A673 (cell line): ENCODE results near the gene CEP85. TPM values are rescaled to one million over a fixed set of nuclear protein-coding genes. Genes with fewer than 3 reads are reported as not detected.

ENCODE experiments used
- Bru-seq: library from RNA; stranded (reverse); fragments of 400-500 nt; gene quantifications from one replicate; lab custom pipeline; 2021; lab: Mats Ljungman, UMichigan
- BruChase-seq, 2 experiments: library from RNA; stranded (reverse); fragments of 400-500 nt; gene quantifications; one replicate each; lab custom pipeline; 2021; lab: Mats Ljungman, UMichigan
- BruUV-seq: library from RNA; stranded (reverse); fragments of 400-500 nt; replicated peaks from 2 replicates; lab custom pipeline; 2021; lab: Mats Ljungman, UMichigan
- CTCF ChIA-PET: fragments of 300-600 bp; sonication (Branson Sonifier 250); formaldehyde crosslinking; loops from one replicate; lab custom pipeline; 2022; ENCODE audit warnings: antibody characterized with exemption; lab: Charles Lee
- POLR2A ChIA-PET: fragments of 300-600 bp; sonication (Branson Sonifier 250); formaldehyde crosslinking; loops from one replicate; lab custom pipeline; 2022; ENCODE audit warnings: antibody characterized with exemption; ENCODE audit not compliant: low non-redundant PET; lab: Charles Lee
- DNase-seq: peaks from one replicate; pipeline ENCODE4 v3.0.0-alpha.2; 2015; ENCODE audit warnings: low spot score
- H3K27ac ChIP-seq: fragments of 200-600 bp; sonication (generic); 2 replicates; pipeline ENCODE4 v1.5.1; 2016; ENCODE audit warnings: mixed run types, low read depth, mild to moderate bottlenecking, mixed read lengths, antibody characterized with exemption, low read length; ENCODE audit not compliant: poor library complexity, severe bottlenecking
- H3K27me3 ChIP-seq: fragments of 200-600 bp; sonication (generic); replicated peaks from 2 replicates; pipeline ENCODE4 v1.6.1; 2017; ENCODE audit warnings: mixed run types, low read depth, mild to moderate bottlenecking, mixed read lengths, antibody characterized with exemption, low read length; ENCODE audit not compliant: insufficient read depth, poor library complexity
- H3K36me3 ChIP-seq: fragments of 200-600 bp; sonication (generic); 2 replicates; pipeline ENCODE4 v1.6.1; 2016; ENCODE audit warnings: mixed run types, mild to moderate bottlenecking, mixed read lengths, antibody characterized with exemption, low read length; ENCODE audit not compliant: insufficient read depth, poor library complexity, severe bottlenecking
- H3K4me1 ChIP-seq: fragments of 200-600 bp; sonication (generic); 2 replicates; pipeline ENCODE4 v1.6.1; 2017; ENCODE audit warnings: mixed run types, mild to moderate bottlenecking, mixed read lengths, antibody characterized with exemption, low read length; ENCODE audit not compliant: insufficient read depth, poor library complexity, severe bottlenecking
- H3K4me3 ChIP-seq: fragments of 200-600 bp; sonication (generic); 2 replicates; pipeline ENCODE4 v1.5.1; 2016; ENCODE audit warnings: low read depth, mixed run types, mild to moderate bottlenecking, mixed read lengths, low read length; ENCODE audit not compliant: poor library complexity, severe bottlenecking
- H3K9me3 ChIP-seq: fragments of 200-600 bp; sonication (generic); 2 replicates; pipeline ENCODE4 v1.6.1; 2016; ENCODE audit warnings: mixed run types, low read depth, mild to moderate bottlenecking, mixed read lengths, antibody characterized with exemption, low read length; ENCODE audit not compliant: poor library complexity, severe bottlenecking
- EZH2 ChIP-seq: fragments of 200-600 bp; sonication (generic); IDR thresholded peaks from 2 replicates; pipeline ENCODE4 v1.6.1; 2017; ENCODE audit warnings: borderline replicate concordance, low read depth, mild to moderate bottlenecking, mixed read lengths, antibody characterized with exemption, low read length; ENCODE audit not compliant: poor library complexity, severe bottlenecking
- intact Hi-C: fragments of 100-400 bp; cut with micrococcal nuclease; formaldehyde crosslinking; loops from one replicate; pipeline ENCODE4 v1.10.0; 2022; ENCODE audit not compliant: unreplicated experiment
- long read RNA-seq: library from polyadenylated mRNA; stranded (forward); transcript quantifications from one replicate; pipeline ENCODE4 v2.0.0, GENCODE V29; 2022
- total RNA-seq: library from RNA; stranded (reverse); gene quantifications from 2 replicates; pipeline ENCODE4 v1.2.3, GENCODE V29; 2021
- TF ChIP-seq, protein P1 (sequence below): fragments of 300-800, 200-600 bp; sonication (generic); conservative IDR thresholded peaks from 2 replicates; pipeline ENCODE4 v1.5.1; 2017; ENCODE audit warnings: low read depth, mild to moderate bottlenecking, antibody characterized with exemption, low read length, moderate library complexity, mixed read lengths

The CEP85 gene
- total RNA-seq = 51.3 and 51.5 TPM in 2 replicates
- Bru-seq, nascent RNA = percentile 84 among the genes with signal in this experiment
- BruChase-seq, experiment 1, labeled RNA remaining after a 2-hour chase = percentile 83 among the genes with signal in this experiment
- percentile 81 among the genes with signal in this experiment for BruChase-seq, experiment 2, labeled RNA remaining after a 6-hour chase
- long read RNA-seq, transcript CEP85-201 (14 exons, 3,935 nt) = minor isoform, 13 of 92 reads
- long read RNA-seq, transcript CEP85-202 (14 exons, 3,922 nt) = major isoform, 22 of 92 reads
- long read RNA-seq, partial matches to known transcripts = 37 of 92 reads
- long read RNA-seq, other reads (novel, unspliced or antisense) = 20 of 92 reads

GRCh38 chr1:26233903-26234643, at the start of gene CEP85:
CEP85 (plus strand) TSS chr1:26234200; CDS start chr1:26239784, 5,584 bp downstream.
- no peaks in the 10 kb centered on the region for H3K27me3 ChIP-seq
- H3K4me3 ChIP-seq = peak within 1 kb of the TSS; percentile 76
- peak; percentile 97 for DNase-seq
- peaks cover 28% of the 10 kb centered on the region for H3K4me1 ChIP-seq
- TF ChIP-seq EZH2 = no peak
- TF ChIP-seq, protein P1, sequence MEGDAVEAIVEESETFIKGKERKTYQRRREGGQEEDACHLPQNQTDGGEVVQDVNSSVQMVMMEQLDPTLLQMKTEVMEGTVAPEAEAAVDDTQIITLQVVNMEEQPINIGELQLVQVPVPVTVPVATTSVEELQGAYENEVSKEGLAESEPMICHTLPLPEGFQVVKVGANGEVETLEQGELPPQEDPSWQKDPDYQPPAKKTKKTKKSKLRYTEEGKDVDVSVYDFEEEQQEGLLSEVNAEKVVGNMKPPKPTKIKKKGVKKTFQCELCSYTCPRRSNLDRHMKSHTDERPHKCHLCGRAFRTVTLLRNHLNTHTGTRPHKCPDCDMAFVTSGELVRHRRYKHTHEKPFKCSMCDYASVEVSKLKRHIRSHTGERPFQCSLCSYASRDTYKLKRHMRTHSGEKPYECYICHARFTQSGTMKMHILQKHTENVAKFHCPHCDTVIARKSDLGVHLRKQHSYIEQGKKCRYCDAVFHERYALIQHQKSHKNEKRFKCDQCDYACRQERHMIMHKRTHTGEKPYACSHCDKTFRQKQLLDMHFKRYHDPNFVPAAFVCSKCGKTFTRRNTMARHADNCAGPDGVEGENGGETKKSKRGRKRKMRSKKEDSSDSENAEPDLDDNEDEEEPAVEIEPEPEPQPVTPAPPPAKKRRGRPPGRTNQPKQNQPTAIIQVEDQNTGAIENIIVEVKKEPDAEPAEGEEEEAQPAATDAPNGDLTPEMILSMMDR = peak; percentile 92
- ChIA-PET CTCF (interaction anchor here (0.5 to 1.6 kb wide), 8 partner anchors 42 to 146 kb away, joined by 3 to 11 read pairs (median 4); partner anchors contain the start of genes CATSPER4, SH3BGRL3 and ZNF593), POLR2A (no interaction called here)
- BruUV-seq = no TSS peak
- intact Hi-C loops = no loop called here
- peak within 1 kb of the TSS; percentile 79 for H3K27ac ChIP-seq
- no peaks in the 10 kb centered on the region for H3K36me3 ChIP-seq
- no peaks in the 10 kb centered on the region for H3K9me3 ChIP-seq

GRCh38 chr1:26184883-26185282, 49.1 kb upstream of the CEP85 start:
- CTCF ChIA-PET = interaction anchor here (1.3 kb wide), 1 partner anchor 15 kb away, joined by 6 read pairs; the partner anchor contains the start of gene ZNF593
- no peak for TF ChIP-seq EZH2
- TF ChIP-seq, protein P1 = no peak

DNA sequence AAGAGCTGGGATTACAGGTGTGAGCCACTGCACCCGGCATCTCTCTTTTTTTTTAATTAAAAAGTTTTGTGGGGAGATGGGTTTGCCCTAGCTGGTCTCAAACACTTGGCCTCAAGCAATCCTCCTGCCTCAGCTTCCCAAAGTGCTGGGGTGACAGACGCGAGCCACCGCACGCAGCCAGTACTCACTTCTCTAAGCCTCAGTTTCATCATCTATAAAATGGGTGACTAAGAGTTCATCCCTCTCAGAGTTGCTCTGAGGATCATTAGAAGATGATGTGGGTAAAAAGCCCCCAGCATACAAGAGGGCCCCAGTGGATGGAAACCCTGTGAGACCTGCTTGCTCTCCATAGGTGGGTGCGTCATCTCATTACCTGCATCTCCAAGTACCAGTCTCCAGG, 46.1 kb upstream of the CEP85 start:
- H3K4me1 ChIP-seq = no peaks in the 10 kb centered on the region
- no peak overlapping the region for H3K4me3 ChIP-seq
- H3K36me3 ChIP-seq = no peaks in the 10 kb centered on the region
- TF ChIP-seq, protein P1 = no peak
- no peak for TF ChIP-seq EZH2
- no peak for DNase-seq
- POLR2A ChIA-PET = no interaction called here
- no peaks in the 10 kb centered on the region for H3K9me3 ChIP-seq
- intact Hi-C loops = no loop called here
- BruUV-seq = no TSS peak
- CTCF ChIA-PET = no interaction called here
- no peak overlapping the region for H3K27ac ChIP-seq
- no peaks in the 10 kb centered on the region for H3K27me3 ChIP-seq

More at GRCh38 chr1:26184883-26185282, 49.1 kb upstream of the CEP85 start:
- no peaks in the 10 kb centered on the region for H3K27me3 ChIP-seq
- H3K9me3 ChIP-seq = no peaks in the 10 kb centered on the region
- POLR2A ChIA-PET = interaction anchor here (0.5 kb wide), 1 partner anchor 42 kb away, joined by 14 read pairs; no protein-coding TSS in a partner anchor
- H3K4me1 ChIP-seq = no peaks in the 10 kb centered on the region
- BruUV-seq = no TSS peak
- intact Hi-C loops = no loop called here
- H3K4me3 ChIP-seq = no peak overlapping the region
- DNase-seq = no peak
- no peaks in the 10 kb centered on the region for H3K36me3 ChIP-seq
- no peak overlapping the region for H3K27ac ChIP-seq
